HepG2 (cell line): Measurements from ENCODE around the gene JMJD1C. TPM values are rescaled to one million over a fixed set of nuclear protein-coding genes. Genes with fewer than 3 reads are reported as not detected.

Experiments used
- ATAC-seq: fragments of 200-7000 bp; cut with Tn5 transposase; 3 replicates; pipeline ENCODE4 v1.9.1; 2020; ENCODE audit warnings: mild to moderate bottlenecking, moderate library complexity
- BruUV-seq: library from RNA; stranded (reverse); fragments of 400-500 nt; replicated peaks from 2 replicates; lab custom pipeline; 2021; lab: Mats Ljungman, UMichigan
- CTCF ChIA-PET: fragments of 300-600 bp; formaldehyde crosslinking; extraction: SDS; loops from one replicate; lab custom pipeline; 2021; ENCODE audit warnings: low total read pairs, inconsistent platforms, low intra/inter-chr PET ratio; lab: Yijun Ruan, JAX
- POLR2A ChIA-PET: fragments of 350-600 bp; sonication (Branson Sonifier 250); formaldehyde crosslinking; loops from one replicate; lab custom pipeline; 2020; ENCODE audit warnings: antibody characterized with exemption, inconsistent platforms; lab: Yijun Ruan, JAX
- DNase-seq: peaks from one replicate; pipeline ENCODE4 v3.0.0-alpha.2; 2015; ENCODE audit warnings: low spot score
- FAIRE-seq: peaks from 3 replicates; lab custom pipeline; 2011; peaks lifted over from hg19 to GRCh38; lab: Jason Lieb, UNC
- H2AFZ ChIP-seq: one replicate; pipeline ENCODE4 v1.6.1; 2011; ENCODE audit warnings: low read length, inconsistent platforms
- H3K27ac ChIP-seq: fragments of 300-600 bp; 3 replicates; pipeline ENCODE4 v1.8.0; 2011; ENCODE audit warnings: mixed run types, mild to moderate bottlenecking, mixed read lengths, low read length, inconsistent platforms; ENCODE audit not compliant: insufficient read depth; ENCODE audit errors: extremely low read length
- H3K27me3 ChIP-seq, 2 experiments: fragments of 200-600 bp in 1 of 2; 2 replicates in 1 of 2; 3 replicates in 1 of 2; pipeline versions ENCODE4 v1.6.0 to v1.8.0; 2011; ENCODE audit warnings: low read length in 2 of 2, mild to moderate bottlenecking in 2 of 2, moderate library complexity in 2 of 2, inconsistent platforms in 1 of 2; ENCODE audit not compliant: insufficient read depth in 2 of 2, control insufficient read depth in 1 of 2
- H3K36me3 ChIP-seq, 2 experiments: fragments of 200-600 bp in 1 of 2; replicated peaks in 1 of 2; 2 replicates in 1 of 2; 3 replicates in 1 of 2; pipeline versions ENCODE4 v1.5.1 to v1.8.0; 2011; ENCODE audit warnings: low read length in 2 of 2, inconsistent platforms in 1 of 2; ENCODE audit not compliant: insufficient read depth in 2 of 2, control insufficient read depth in 1 of 2
- H3K4me1 ChIP-seq: 2 replicates; pipeline ENCODE4 v1.5.1; 2012; ENCODE audit warnings: low read length, inconsistent platforms; ENCODE audit not compliant: insufficient read depth
- H3K4me2 ChIP-seq: 2 replicates; pipeline ENCODE4 v1.6.0; 2011; ENCODE audit warnings: low read depth, low read length, inconsistent platforms
- H3K4me3 ChIP-seq, 3 experiments: fragments of 200-600 bp in 1 of 3; sonication (generic), shearing (Covaris generic) in 1 of 3; replicated peaks in 1 of 3; 2 replicates each; pipeline ENCODE4 v1.5.1; 2011 to 2016; ENCODE audit warnings: low read length in 3 of 3, inconsistent platforms in 2 of 3, low read depth in 2 of 3, mild to moderate bottlenecking in 2 of 3, control low read depth in 1 of 3, mixed read lengths in 1 of 3; ENCODE audit not compliant: insufficient read depth in 1 of 3
- H3K79me2 ChIP-seq: one replicate; pipeline ENCODE4 v1.6.1; 2011; ENCODE audit warnings: low read length, inconsistent platforms; ENCODE audit not compliant: insufficient read depth
- H3K9ac ChIP-seq: 2 replicates; pipeline ENCODE4 v1.6.0; 2011; ENCODE audit warnings: mild to moderate bottlenecking, low read depth, low read length, inconsistent platforms; ENCODE audit not compliant: insufficient read depth
- H3K9me3 ChIP-seq: 2 replicates; pipeline ENCODE4 v1.5.1; 2012; ENCODE audit warnings: mild to moderate bottlenecking, low read length
- H4K20me1 ChIP-seq: 2 replicates; pipeline ENCODE4 v1.6.0; 2011; ENCODE audit warnings: inconsistent platforms, mild to moderate bottlenecking, low read length, moderate library complexity; ENCODE audit not compliant: insufficient read depth
- GABPB1 ChIP-seq: IDR thresholded peaks from 2 replicates; pipeline ENCODE4 v1.6.1; 2016; ENCODE audit warnings: mild to moderate bottlenecking, missing genetic modification reagents, moderate library complexity, missing compliant biosample characterization
- HOMEZ ChIP-seq: IDR thresholded peaks from 2 replicates; pipeline ENCODE4 v1.6.1; 2016; ENCODE audit warnings: low read depth
- NCOA2 ChIP-seq: sonication (generic); formaldehyde crosslinking; IDR thresholded peaks from 2 replicates; pipeline ENCODE4 v1.8.0; 2022; ENCODE audit warnings: inconsistent platforms
- RFX5 ChIP-seq: IDR thresholded peaks from 2 replicates; pipeline ENCODE4 v1.6.1; 2011; ENCODE audit warnings: low read depth, low read length, improper control_type of control experiment
- SALL1 ChIP-seq: sonication (generic); formaldehyde crosslinking; IDR thresholded peaks from 2 replicates; pipeline ENCODE4 v1.8.0; 2022; ENCODE audit warnings: mild to moderate bottlenecking, missing genetic modification reagents
- TGIF2 ChIP-seq: IDR thresholded peaks from 2 replicates; pipeline ENCODE4 v1.6.1; 2016; ENCODE audit warnings: control low read depth, missing compliant biosample characterization
- UBTF ChIP-seq: sonication (generic); formaldehyde crosslinking; IDR thresholded peaks from 2 replicates; pipeline ENCODE4 v1.4.0; 2020; ENCODE audit warnings: mild to moderate bottlenecking, missing genetic modification reagents
- ZNF282 ChIP-seq: fragments of 450-650 bp; IDR thresholded peaks from 2 replicates; pipeline ENCODE4 v1.6.1; 2018; ENCODE audit not compliant: partially characterized antibody
- ZNF546 ChIP-seq: sonication (generic); formaldehyde crosslinking; conservative IDR thresholded peaks from 2 replicates; pipeline ENCODE4 v1.8.1; 2023; ENCODE audit warnings: mild to moderate bottlenecking, missing genetic modification reagents
- ZNF567 ChIP-seq: sonication (generic); formaldehyde crosslinking; IDR thresholded peaks from 2 replicates; pipeline ENCODE4 v1.8.1; 2023; ENCODE audit warnings: mild to moderate bottlenecking, missing genetic modification reagents, borderline replicate concordance
- WGBS: methylation state at CpG from one replicate; pipeline ENCODE4 v1.1.6; 2017; ENCODE audit warnings: low lambda C conversion rate; 5-methylcytosine and 5-hydroxymethylcytosine counted together
- in situ Hi-C: cut with HindIII; loops from 2 replicates; pipeline ENCODE4 v1.10.0; 2017; ENCODE audit warnings: low pct_unique_long_range_greater_than_20kb; ENCODE audit not compliant: extremely low pct_ligation_motif_present
- intact Hi-C: fragments of 100-400 bp; cut with micrococcal nuclease; formaldehyde crosslinking; loops from one replicate; pipeline ENCODE4 v1.10.0; 2022; ENCODE audit not compliant: unreplicated experiment
- polyA plus RNA-seq, 8 experiments: library from polyadenylated mRNA; depleted of rRNA in 3 of 8; stranded (reverse) in 7 of 8; unstranded in 1 of 8; fragments of >200 nt; fragmentation: Illumina TruSeq in 4 of 8; extraction: Trizol in 4 of 8; gene quantifications; 2 replicates each; pipeline versions ENCODE4 v1.2.1 to v1.2.3, GENCODE V29; 2011 to 2016; ENCODE audit warnings: low read depth in 4 of 8, missing spikeins in 1 of 8, mixed read lengths in 1 of 8; ENCODE audit not compliant: insufficient read depth in 1 of 8
- total RNA-seq, 5 experiments: library from RNA; depleted of rRNA; stranded (reverse); fragments of >200 nt; fragmentation: Illumina TruSeq; extraction: Trizol; gene quantifications; 2 replicates each; pipeline ENCODE4 v1.2.3, GENCODE V29; 2016; ENCODE audit warnings: low read depth in 1 of 5
- TF ChIP-seq, protein P1 (sequence below): sonication (generic); formaldehyde crosslinking; IDR thresholded peaks from 2 replicates; pipeline ENCODE4 v1.4.0; 2020; ENCODE audit warnings: mild to moderate bottlenecking, missing genetic modification reagents
- TF ChIP-seq, protein P2 (sequence below): sonication (generic); formaldehyde crosslinking; IDR thresholded peaks from 2 replicates; pipeline ENCODE4 v1.4.0; 2020; ENCODE audit warnings: missing genetic modification reagents

Gene JMJD1C
- total and polyA plus RNA-seq, 2 of the 13 experiments (the other 11 are each of a cell fraction or from before 2014, with no cell fraction given): 42.3 to 42.7 TPM

GRCh38 chr10:63392224-63392623, 73.6 kb downstream of the JMJD1C start (continued):
- TF ChIP-seq, protein P1, sequence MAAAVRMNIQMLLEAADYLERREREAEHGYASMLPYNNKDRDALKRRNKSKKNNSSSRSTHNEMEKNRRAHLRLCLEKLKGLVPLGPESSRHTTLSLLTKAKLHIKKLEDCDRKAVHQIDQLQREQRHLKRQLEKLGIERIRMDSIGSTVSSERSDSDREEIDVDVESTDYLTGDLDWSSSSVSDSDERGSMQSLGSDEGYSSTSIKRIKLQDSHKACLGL: no peak

- BruUV-seq: no TSS peak
- no peak overlapping the region for H3K27ac ChIP-seq
- H3K4me1 ChIP-seq: no peaks in the 10 kb centered on the region
Measured at GRCh38 chr10:63391812-63392211, 74.0 kb downstream of the JMJD1C start.

More at GRCh38 chr10:63391812-63392211, 74.0 kb downstream of the JMJD1C start:
- in situ Hi-C loops: no loop called here
- intact Hi-C loops: no loop called here
- CTCF ChIA-PET: no interaction called here
- Histone ChIP-seq H3K79me2 (peaks cover 67% of the 10 kb centered on the region), H4K20me1 (0 out of 2 replicates have a peak, but pooled peaks cover 3% of the 10 kb centered on the region), H3K9me3 (no peaks in the 10 kb centered on the region), H2AFZ (no peak overlapping the region), H3K9ac (no peak overlapping the region), H3K4me3 (no peak overlapping the region), H3K4me2 (no peak overlapping the region), H3K27me3 (no peaks in the 10 kb centered on the region), H3K36me3 (0 out of 5 replicates have a peak, but pooled peaks cover 0 to 4% of the 10 kb centered on the region in 2 experiments)
- TF ChIP-seq GABPB1 (no peak), SALL1 (CRISPR knock-in tag) (no peak), RFX5 (no peak), ZNF567 (CRISPR knock-in tag) (no peak), HOMEZ (CRISPR knock-in tag) (no peak), NCOA2 (CRISPR knock-in tag) (no peak), TGIF2 (CRISPR knock-in tag) (no peak), ZNF282 (no peak), UBTF (no peak), ZNF546 (CRISPR knock-in tag) (no peak)
- TF ChIP-seq, protein P2, sequence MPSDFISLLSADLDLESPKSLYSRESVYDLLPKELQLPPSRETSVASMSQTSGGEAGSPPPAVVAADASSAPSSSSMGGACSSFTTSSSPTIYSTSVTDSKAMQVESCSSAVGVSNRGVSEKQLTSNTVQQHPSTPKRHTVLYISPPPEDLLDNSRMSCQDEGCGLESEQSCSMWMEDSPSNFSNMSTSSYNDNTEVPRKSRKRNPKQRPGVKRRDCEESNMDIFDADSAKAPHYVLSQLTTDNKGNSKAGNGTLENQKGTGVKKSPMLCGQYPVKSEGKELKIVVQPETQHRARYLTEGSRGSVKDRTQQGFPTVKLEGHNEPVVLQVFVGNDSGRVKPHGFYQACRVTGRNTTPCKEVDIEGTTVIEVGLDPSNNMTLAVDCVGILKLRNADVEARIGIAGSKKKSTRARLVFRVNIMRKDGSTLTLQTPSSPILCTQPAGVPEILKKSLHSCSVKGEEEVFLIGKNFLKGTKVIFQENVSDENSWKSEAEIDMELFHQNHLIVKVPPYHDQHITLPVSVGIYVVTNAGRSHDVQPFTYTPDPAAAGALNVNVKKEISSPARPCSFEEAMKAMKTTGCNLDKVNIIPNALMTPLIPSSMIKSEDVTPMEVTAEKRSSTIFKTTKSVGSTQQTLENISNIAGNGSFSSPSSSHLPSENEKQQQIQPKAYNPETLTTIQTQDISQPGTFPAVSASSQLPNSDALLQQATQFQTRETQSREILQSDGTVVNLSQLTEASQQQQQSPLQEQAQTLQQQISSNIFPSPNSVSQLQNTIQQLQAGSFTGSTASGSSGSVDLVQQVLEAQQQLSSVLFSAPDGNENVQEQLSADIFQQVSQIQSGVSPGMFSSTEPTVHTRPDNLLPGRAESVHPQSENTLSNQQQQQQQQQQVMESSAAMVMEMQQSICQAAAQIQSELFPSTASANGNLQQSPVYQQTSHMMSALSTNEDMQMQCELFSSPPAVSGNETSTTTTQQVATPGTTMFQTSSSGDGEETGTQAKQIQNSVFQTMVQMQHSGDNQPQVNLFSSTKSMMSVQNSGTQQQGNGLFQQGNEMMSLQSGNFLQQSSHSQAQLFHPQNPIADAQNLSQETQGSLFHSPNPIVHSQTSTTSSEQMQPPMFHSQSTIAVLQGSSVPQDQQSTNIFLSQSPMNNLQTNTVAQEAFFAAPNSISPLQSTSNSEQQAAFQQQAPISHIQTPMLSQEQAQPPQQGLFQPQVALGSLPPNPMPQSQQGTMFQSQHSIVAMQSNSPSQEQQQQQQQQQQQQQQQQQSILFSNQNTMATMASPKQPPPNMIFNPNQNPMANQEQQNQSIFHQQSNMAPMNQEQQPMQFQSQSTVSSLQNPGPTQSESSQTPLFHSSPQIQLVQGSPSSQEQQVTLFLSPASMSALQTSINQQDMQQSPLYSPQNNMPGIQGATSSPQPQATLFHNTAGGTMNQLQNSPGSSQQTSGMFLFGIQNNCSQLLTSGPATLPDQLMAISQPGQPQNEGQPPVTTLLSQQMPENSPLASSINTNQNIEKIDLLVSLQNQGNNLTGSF (CRISPR knock-in tag): no peak
- POLR2A ChIA-PET: no interaction called here
- ATAC-seq: no peak
- FAIRE-seq: no peak
- 97% methylated on average over 4 of the region's 4 CpGs for WGBS
- no peak for DNase-seq
